Stimulated activated CD8-positive, alpha-beta memory T cell treated with anti-CD3 and anti-CD28 coated beads, Interleukin-7, amount 100 ng/mL, for 48 hours (primary cell): ENCODE data around the gene PLA2G6.
"Not testable (repeated sequence)": the region's sequence is repeated elsewhere in the genome, so short reads cannot be mapped to it uniquely, and the experiment has no call there.

ENCODE experiments used
- DNase-seq, 2 donors: peaks; one replicate each; pipeline ENCODE4 v3.0.0-alpha.2; 2020; ENCODE audit warnings: low read depth in 1 of 2; ENCODE audit errors: extremely low read depth in 1 of 2

Gene PLA2G6

GRCh38 chr22:38086942-38087341 lies 94.7 kb downstream of the PLA2G6 start:
- DNase-seq, result no peak

- no peak for DNase-seq
These were observed 95.4 kb downstream of the PLA2G6 start for GRCh38 chr22:38086001-38086845.

GRCh38 chr22:38085501-38085900 lies 96.1 kb downstream of the PLA2G6 start:
- no peak for DNase-seq

GRCh38 chr22:38085056-38085455 lies 96.6 kb downstream of the PLA2G6 start:
- DNase-seq, result no peak

GRCh38 chr22:38083931-38084631 lies 97.5 kb downstream of the PLA2G6 start, which contains the start of gene SLC16A8:
TSS of gene SLC16A8 (minus strand) at chr22:38084184. CDS start at chr22:38082873, 1,311 bp downstream.
- no peak for DNase-seq

GRCh38 chr22:38082986-38083710 lies 98.5 kb downstream of the PLA2G6 start:
- DNase-seq, result no peak

GRCh38 chr22:38081941-38082828 lies 99.4 kb downstream of the PLA2G6 start:
- no peak for DNase-seq

- DNase-seq, result no peak
These were observed 100.0 kb downstream of the PLA2G6 start for GRCh38 chr22:38081636-38081940.

- DNase-seq, result no peak
These were observed 100.6 kb downstream of the PLA2G6 start for GRCh38 chr22:38080850-38081635.

- DNase-seq, result no peak
These were observed 101.2 kb downstream of the PLA2G6 start for GRCh38 chr22:38080474-38080849.

- no peak for DNase-seq
These were observed 101.8 kb downstream of the PLA2G6 start for GRCh38 chr22:38079804-38080203.

GRCh38 chr22:38079208-38079607 lies 102.4 kb downstream of the PLA2G6 start:
- DNase-seq, result not testable (repeated sequence)

- DNase-seq, result no peak
These were observed 103.4 kb downstream of the PLA2G6 start for GRCh38 chr22:38078046-38078840.

- no peak for DNase-seq
These were observed 104.0 kb downstream of the PLA2G6 start for GRCh38 chr22:38077595-38077994.

- no peak for DNase-seq
These were observed 104.5 kb downstream of the PLA2G6 start for GRCh38 chr22:38077096-38077495.

GRCh38 chr22:38075961-38076360 lies 105.7 kb downstream of the PLA2G6 start:
- no peak for DNase-seq

GRCh38 chr22:38075105-38075825 lies 106.4 kb downstream of the PLA2G6 start:
- no peak for DNase-seq
